AG10803 (cell line): ENCODE measurements around the gene NUDT16L1.

Experiments
- DNase-seq: peaks from one replicate; pipeline ENCODE4 v3.0.0; 2010; ENCODE audit warnings: low read depth
- H3K4me3 ChIP-seq: 2 replicates; pipeline ENCODE4 v1.5.1; 2011; ENCODE audit warnings: mild to moderate bottlenecking, low read length, control low read depth
- TF ChIP-seq, protein P1 (sequence below): conservative IDR thresholded peaks from 2 replicates; pipeline ENCODE4 v1.5.1; 2011; ENCODE audit warnings: mild to moderate bottlenecking, low read length, control low read depth, inconsistent platforms

The NUDT16L1 gene

DNA sequence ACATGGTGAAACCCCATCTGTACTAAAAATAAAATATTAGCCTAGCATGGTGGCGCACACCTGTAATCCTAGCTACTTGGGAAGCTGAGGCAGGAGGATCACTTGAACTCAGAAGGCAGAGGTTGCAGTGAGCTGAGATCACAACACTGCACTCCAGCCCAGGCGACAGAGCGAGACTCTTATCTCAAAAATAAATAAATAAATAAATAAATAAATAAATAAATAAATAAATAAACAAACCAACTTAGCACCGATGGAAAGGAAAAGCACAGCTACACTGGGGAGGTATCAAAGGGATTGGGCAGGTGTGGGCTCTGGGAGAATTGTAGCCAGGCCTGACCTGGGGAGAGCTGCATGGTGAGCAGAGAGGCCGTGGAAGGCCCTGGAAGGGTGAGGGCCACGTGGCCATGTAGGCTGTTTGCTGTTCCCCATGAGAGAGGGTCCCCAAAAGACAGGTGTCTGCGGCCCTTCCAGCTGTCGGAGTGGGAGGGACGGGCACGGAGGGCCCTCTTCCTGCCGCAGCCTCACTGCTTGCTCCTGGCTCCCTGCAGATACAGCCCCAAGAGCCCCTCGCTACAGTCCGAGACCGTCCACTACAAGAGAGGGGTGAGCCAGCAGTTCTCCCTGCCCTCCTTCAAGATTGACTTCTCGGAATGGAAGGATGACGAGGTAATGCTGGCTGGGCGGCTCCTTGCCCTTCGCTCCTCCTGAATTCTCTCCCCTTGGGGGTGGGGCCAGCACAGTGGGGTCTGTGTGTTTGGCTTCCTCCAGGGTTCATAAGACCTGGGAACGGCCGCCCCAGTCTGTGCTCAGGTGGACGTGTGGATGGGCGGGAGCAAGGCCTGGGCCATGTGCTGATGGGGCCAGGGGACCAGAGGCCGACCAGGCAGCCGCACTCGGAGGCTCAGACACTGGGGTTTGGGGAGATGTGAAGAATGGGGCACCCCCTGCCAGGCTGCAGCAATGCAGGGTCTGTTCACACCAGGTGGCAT is 36.4 kb upstream of the NUDT16L1 start:
- no peak overlapping the region for H3K4me3 ChIP-seq
- DNase-seq: no peak
- TF ChIP-seq, protein P1, sequence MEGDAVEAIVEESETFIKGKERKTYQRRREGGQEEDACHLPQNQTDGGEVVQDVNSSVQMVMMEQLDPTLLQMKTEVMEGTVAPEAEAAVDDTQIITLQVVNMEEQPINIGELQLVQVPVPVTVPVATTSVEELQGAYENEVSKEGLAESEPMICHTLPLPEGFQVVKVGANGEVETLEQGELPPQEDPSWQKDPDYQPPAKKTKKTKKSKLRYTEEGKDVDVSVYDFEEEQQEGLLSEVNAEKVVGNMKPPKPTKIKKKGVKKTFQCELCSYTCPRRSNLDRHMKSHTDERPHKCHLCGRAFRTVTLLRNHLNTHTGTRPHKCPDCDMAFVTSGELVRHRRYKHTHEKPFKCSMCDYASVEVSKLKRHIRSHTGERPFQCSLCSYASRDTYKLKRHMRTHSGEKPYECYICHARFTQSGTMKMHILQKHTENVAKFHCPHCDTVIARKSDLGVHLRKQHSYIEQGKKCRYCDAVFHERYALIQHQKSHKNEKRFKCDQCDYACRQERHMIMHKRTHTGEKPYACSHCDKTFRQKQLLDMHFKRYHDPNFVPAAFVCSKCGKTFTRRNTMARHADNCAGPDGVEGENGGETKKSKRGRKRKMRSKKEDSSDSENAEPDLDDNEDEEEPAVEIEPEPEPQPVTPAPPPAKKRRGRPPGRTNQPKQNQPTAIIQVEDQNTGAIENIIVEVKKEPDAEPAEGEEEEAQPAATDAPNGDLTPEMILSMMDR: no peak

DNA sequence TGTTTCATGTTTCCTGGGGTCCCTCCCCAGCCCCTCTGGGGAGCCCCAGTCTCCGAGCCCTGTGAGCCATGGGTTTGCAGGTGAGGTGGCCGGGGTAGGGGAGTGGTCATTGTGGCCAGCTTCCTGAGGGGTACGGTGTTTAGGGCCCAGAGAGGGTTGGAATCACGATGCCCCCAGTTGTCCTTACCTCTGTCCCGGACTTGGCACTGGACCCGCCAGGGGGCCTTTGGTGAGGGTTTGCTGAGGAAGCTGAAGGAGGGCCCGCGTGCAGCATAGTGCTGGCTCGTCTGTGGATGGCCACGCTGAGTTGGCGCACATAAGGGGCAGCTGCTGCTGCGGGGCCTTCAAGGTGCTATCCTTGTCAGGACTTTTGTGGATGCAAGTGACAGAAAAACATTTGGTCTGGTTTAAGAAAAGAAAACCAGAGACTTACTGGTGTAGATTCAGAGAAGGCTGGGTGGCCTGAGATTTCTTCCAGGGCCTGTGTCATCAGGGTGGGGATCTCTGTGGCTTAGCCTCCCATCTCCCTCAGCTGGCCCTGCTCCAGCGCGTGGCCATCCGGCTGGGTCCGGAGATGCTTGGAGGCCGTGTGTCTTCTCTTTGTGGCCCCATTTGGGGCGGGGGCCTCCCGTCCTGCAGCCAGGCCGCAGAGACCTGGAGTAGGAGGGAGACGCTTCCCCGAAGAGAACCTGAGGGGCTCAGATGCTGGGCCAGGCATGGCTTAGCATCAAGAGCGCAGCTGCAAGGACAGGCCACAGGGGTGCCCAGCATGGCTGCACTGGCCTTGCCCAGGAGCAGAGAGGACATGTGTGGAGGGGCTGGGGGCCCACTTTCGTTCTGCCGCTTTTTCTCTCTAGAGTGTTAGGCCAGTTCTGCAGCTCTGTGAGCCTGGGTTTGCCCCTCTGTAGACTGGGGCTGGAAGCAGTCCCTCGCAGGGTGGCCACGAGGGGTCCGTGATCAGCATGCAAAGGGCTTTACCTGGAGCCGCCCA is 33.7 kb upstream of the NUDT16L1 start:
- TF ChIP-seq, protein P1: no peak
- H3K4me3 ChIP-seq: no peak overlapping the region
- no peak for DNase-seq

DNA sequence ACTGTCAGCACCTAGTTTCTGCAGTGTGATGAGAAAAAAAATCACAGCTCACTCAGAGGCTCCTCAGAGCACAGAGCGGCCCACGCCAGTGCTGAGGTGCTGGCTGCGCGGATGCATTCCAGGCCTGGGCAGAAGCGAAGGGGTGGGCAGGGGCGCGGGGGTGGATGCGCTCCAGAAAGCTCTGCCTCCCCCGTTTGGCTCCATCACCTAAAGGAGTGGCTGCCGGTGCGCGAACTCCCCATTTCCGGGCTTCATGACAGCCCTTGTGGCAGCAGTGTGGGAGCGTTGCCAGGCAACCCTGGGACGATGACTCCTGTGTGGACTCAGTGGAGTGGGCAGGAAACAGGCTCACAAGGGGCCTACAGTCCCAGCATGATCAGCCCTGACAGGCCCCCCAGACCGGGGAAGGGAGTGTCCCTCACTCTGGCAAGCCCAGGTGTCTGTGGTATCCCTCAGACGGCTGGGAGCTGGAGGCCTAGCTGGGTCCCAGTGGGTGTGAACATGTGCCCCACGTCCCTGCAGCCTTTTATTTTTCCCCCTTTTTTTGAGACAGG is 32.8 kb upstream of the NUDT16L1 start:
- no peak overlapping the region for H3K4me3 ChIP-seq
- DNase-seq: peak; percentile 31
- TF ChIP-seq, protein P1: no peak

DNA sequence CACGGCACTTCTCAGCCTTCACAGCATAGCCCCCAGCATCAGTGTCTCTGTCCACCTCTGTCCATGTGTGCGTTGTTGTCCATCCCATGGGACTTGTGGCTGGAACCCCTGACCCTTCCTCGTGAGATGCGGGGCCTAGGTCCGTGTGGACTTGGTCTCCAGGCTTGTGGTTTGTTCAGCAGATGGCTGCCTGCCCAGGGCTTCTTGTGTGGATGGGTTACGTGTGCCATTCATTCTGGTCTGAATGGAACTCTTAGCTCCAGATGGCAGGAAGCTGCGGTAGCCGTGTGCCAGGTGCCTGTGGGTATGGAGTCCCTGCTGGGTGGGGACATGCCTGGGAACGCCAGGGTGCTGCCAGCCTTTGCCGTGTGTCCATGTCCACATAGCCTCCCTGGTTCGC is 31.7 kb upstream of the NUDT16L1 start:
- no peak overlapping the region for H3K4me3 ChIP-seq
- DNase-seq: peak; percentile 11
- TF ChIP-seq, protein P1: no peak

DNA sequence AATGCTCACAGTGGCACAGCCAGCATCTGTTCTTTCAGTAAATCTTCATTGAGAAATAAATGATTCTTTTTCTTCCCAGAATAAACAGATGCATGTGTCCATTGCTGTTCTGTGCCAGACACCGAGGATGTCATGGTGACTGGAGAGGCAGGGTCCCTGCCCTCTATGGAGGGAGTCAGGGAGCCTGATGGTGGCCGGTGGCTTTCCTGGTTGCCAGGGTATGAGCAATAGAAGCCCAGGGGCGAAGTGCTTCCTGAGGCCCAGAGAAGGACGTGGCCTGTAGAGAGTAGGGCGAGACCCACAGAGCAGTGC is 29.9 kb upstream of the NUDT16L1 start:
- no peak overlapping the region for H3K4me3 ChIP-seq
- TF ChIP-seq, protein P1: no peak
- no peak for DNase-seq

DNA sequence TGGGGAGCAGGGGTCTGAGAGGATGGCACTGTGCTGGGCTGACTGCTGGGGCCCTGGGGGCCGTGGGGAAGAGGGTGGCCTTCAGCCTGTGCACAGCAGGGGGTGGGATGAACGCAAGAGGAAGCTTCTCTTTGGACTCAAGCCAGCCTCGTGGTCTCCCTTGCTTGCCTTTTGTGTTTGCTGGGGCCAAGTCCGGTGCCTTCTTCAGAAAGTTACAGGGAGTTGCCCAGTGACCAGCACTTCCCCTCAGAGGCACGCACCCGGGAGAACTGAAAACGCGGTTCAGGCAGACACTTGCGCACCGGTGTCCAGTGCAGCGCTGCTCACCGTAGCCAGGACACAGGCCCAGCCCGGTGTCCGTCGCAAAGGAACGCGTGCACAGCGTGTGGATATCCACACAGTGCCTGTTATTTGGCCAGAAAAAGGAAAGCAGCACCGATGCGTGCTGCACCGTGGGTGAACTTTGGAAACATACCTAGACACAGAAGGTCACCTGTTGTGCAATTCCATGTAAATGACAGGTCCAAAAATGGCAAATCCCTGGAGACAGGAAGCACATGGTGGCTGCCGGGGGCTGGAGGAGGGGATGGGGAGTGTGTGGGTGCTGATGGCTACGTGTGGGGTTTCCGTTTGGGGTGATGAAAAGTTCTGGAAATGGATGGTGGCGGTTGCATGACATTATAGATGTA is 29.4 kb upstream of the NUDT16L1 start:
- DNase-seq: no peak
- TF ChIP-seq, protein P1: no peak
- no peak overlapping the region for H3K4me3 ChIP-seq
